SK-N-SH (cell line): ENCODE results near the gene SMIM21. TPM values are rescaled to one million over a fixed set of nuclear protein-coding genes. Genes with fewer than 3 reads are reported as not detected.

Experiments used
- CTCF ChIA-PET: fragments of 300-600, 350-600 bp; formaldehyde crosslinking; extraction: SDS; loops from one replicate; lab custom pipeline; 2021; lab: Yijun Ruan, JAX
- POLR2A ChIA-PET: fragments of 350-600 bp; sonication (Branson Sonifier 250); formaldehyde crosslinking; extraction: SDS; loops from one replicate; lab custom pipeline; 2020; ENCODE audit warnings: antibody characterized with exemption, inconsistent platforms; lab: Yijun Ruan, JAX
- DNase-seq: peaks from one replicate; pipeline ENCODE4 v3.0.0; 2012
- H2AFZ ChIP-seq: fragments of 200-600 bp; sonication (generic); 2 replicates; pipeline ENCODE4 v1.8.1; 2016; ENCODE audit warnings: antibody characterized with exemption, mild to moderate bottlenecking, low read depth
- H3F3A ChIP-seq: fragments of 200-600 bp; sonication (generic); replicated peaks from 2 replicates; pipeline ENCODE3; 2016; ENCODE audit warnings: antibody characterized with exemption, mild to moderate bottlenecking; ENCODE audit not compliant: insufficient read depth
- H3K27ac ChIP-seq, 2 experiments: fragments of 200-500 bp in 1 of 2; fragments of 200-600 bp in 1 of 2; sonication (Bioruptor generic) in 1 of 2; sonication (generic), shearing (Covaris generic) in 1 of 2; 2 replicates each; pipeline versions ENCODE4 v1.5.1 to v1.6.1; 2014 to 2016; ENCODE audit warnings: low read depth in 2 of 2, inconsistent platforms in 1 of 2, low read length in 1 of 2, mild to moderate bottlenecking in 1 of 2, mixed read lengths in 1 of 2
- H3K27me3 ChIP-seq: fragments of 200-600 bp; sonication (generic), shearing (Covaris generic); 2 replicates; pipeline ENCODE4 v1.6.1; 2016; ENCODE audit warnings: mixed run types; ENCODE audit not compliant: insufficient read depth
- H3K36me3 ChIP-seq, 2 experiments: fragments of 200-500 bp in 1 of 2; fragments of 200-600 bp in 1 of 2; sonication (Bioruptor generic) in 1 of 2; sonication (generic) in 1 of 2; replicated peaks in 1 of 2; 2 replicates each; pipeline versions ENCODE3 to v1.5.1; 2014 to 2016; ENCODE audit warnings: low read length in 1 of 2, mild to moderate bottlenecking in 1 of 2; ENCODE audit not compliant: insufficient read depth in 2 of 2, control insufficient read depth in 1 of 2
- H3K4me1 ChIP-seq, 2 experiments: fragments of 200-500 bp in 1 of 2; fragments of 200-600 bp in 1 of 2; sonication (Bioruptor generic) in 1 of 2; sonication (generic), shearing (Covaris generic) in 1 of 2; 2 replicates each; pipeline versions ENCODE4 v1.5.1 to v1.6.1; 2014 to 2016; ENCODE audit warnings: low read depth in 1 of 2, low read length in 1 of 2, mixed run types in 1 of 2; ENCODE audit not compliant: insufficient read depth in 2 of 2, control insufficient read depth in 1 of 2
- H3K4me2 ChIP-seq: fragments of 200-600 bp; sonication (generic), shearing (Covaris generic); 2 replicates; pipeline ENCODE4 v1.6.1; 2017; ENCODE audit warnings: mixed run types
- H3K4me3 ChIP-seq, 2 experiments: fragments of 200-500 bp in 1 of 2; fragments of 200-600 bp in 1 of 2; sonication (Bioruptor generic) in 1 of 2; sonication (generic), shearing (Covaris generic) in 1 of 2; 2 replicates each; pipeline versions ENCODE4 v1.5.1 to v1.8.1; 2014 to 2016; ENCODE audit warnings: low read depth in 2 of 2, inconsistent platforms in 1 of 2, low read length in 1 of 2, mild to moderate bottlenecking in 1 of 2, mixed read lengths in 1 of 2, moderate library complexity in 1 of 2
- H3K79me2 ChIP-seq: fragments of 200-600 bp; sonication (generic); 2 replicates; pipeline ENCODE4 v1.8.1; 2017; ENCODE audit warnings: mild to moderate bottlenecking; ENCODE audit not compliant: insufficient read depth
- H3K9ac ChIP-seq: fragments of 200-600 bp; sonication (generic); 2 replicates; pipeline ENCODE4 v1.6.1; 2017; ENCODE audit warnings: mixed run types
- H3K9me2 ChIP-seq: fragments of 200-600 bp; sonication (generic); 2 replicates; pipeline ENCODE4 v1.6.1; 2017; ENCODE audit warnings: mixed run types
- H3K9me3 ChIP-seq: fragments of 200-600 bp; sonication (generic); 2 replicates; pipeline ENCODE4 v1.6.1; 2017; ENCODE audit warnings: mixed run types, mild to moderate bottlenecking, moderate library complexity
- H4K20me1 ChIP-seq: fragments of 200-600 bp; sonication (generic); 2 replicates; pipeline ENCODE4 v1.6.1; 2017; ENCODE audit warnings: mild to moderate bottlenecking, mixed run types; ENCODE audit not compliant: insufficient read depth
- CHD2 ChIP-seq: fragments of 150-350 bp; IDR thresholded peaks from 2 replicates; pipeline ENCODE4 v1.6.1; 2018; ENCODE audit warnings: low read length; ENCODE audit not compliant: partially characterized antibody
- ELF1 ChIP-seq: IDR thresholded peaks from 2 replicates; pipeline ENCODE4 v1.4.0; 2012
- FOXM1 ChIP-seq: IDR thresholded peaks from 2 replicates; pipeline ENCODE4 v1.4.0; 2012; ENCODE audit warnings: low read depth, mild to moderate bottlenecking
- MEF2A ChIP-seq: IDR thresholded peaks from 2 replicates; pipeline ENCODE4 v1.4.0; 2012; ENCODE audit warnings: low read depth, borderline replicate concordance
- MXI1 ChIP-seq: IDR thresholded peaks from 2 replicates; pipeline ENCODE4 v1.6.1; 2012; ENCODE audit warnings: mild to moderate bottlenecking, low read depth, low read length, improper control_type of control experiment
- NFIC ChIP-seq: IDR thresholded peaks from 2 replicates; pipeline ENCODE4 v1.4.0; 2012; ENCODE audit warnings: borderline replicate concordance
- RCOR1 ChIP-seq: fragments of 150-350 bp; IDR thresholded peaks from 2 replicates; pipeline ENCODE4 v1.6.1; 2017; ENCODE audit warnings: antibody characterized with exemption, low read length
- SIN3A ChIP-seq: IDR thresholded peaks from 2 replicates; pipeline ENCODE4 v1.6.1; 2012; ENCODE audit warnings: low read depth, mild to moderate bottlenecking, low read length, moderate library complexity, borderline replicate concordance
- WGBS: methylation state at CpG from one replicate; pipeline ENCODE4 v1.1.6; 2017; ENCODE audit warnings: low lambda C conversion rate; 5-methylcytosine and 5-hydroxymethylcytosine counted together
- polyA plus RNA-seq, 3 experiments: library from polyadenylated mRNA; depleted of rRNA; stranded (reverse); fragments of >200 nt; gene quantifications; 2 replicates each; pipeline ENCODE4 v1.2.3, GENCODE V29; 2012
- TF ChIP-seq, protein P1 (sequence below): IDR thresholded peaks from 2 replicates; pipeline ENCODE4; 2012

The SMIM21 gene
- polyA plus RNA-seq, 1 of the 3 experiments (the other 2 are of a cell fraction): not detected

DNA sequence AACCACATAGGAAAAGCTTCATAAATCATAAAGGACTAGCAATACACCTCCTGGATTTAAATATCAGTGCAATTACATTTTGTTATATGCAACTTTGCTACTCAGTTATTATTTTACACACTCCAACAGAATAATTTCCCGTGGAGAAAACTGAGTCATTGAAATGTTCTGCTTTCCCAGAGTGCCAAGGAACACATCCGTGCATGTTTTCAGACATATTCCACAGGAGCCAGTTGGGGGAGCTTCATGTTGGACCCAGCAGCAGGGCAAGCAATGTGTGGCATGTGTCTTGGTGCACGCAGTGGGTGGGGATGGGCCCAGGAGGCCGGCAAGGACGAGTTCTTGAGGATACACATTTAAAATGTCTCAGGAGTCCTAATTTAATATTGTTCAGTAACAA, 14.4 kb upstream of the SMIM21 start:
- Histone ChIP-seq H3K79me2 (no peaks in the 10 kb centered on the region), H3K4me3 (no peak overlapping the region), H3K9me3 (no peaks in the 10 kb centered on the region), H3K27me3 (no peaks in the 10 kb centered on the region), H3K36me3 (no peaks in the 10 kb centered on the region), H3K27ac (no peak overlapping the region), H3K4me1 (no peaks in the 10 kb centered on the region; a peak in 1 of 4 replicates), H3K9ac (no peak overlapping the region), H2AFZ (no peak overlapping the region), H3K9me2 (no peaks in the 10 kb centered on the region), H4K20me1 (no peaks in the 10 kb centered on the region), H3K4me2 (no peak overlapping the region), H3F3A (no peaks in the 10 kb centered on the region)
- ChIA-PET CTCF (interaction anchor here (1.6 kb wide), 1 partner anchor 37 kb away, joined by 5 read pairs; no protein-coding TSS in a partner anchor), POLR2A (no interaction called here)
- WGBS: 44% methylated on average over 4 of the region's 5 CpGs
- DNase-seq: no peak
- TF ChIP-seq MEF2A (no peak), MXI1 (no peak), ELF1 (no peak)

GRCh38 chr18:75439348-75439747, 11.8 kb upstream of the SMIM21 start:
- 90% methylated on average over 4 of the region's 4 CpGs for WGBS
- no peak overlapping the region for H2AFZ ChIP-seq
- ChIA-PET CTCF (no interaction called here), POLR2A (no interaction called here)
- no peaks in the 10 kb centered on the region for H3K9me2 ChIP-seq
- no peaks in the 10 kb centered on the region for H3K27me3 ChIP-seq
- no peak overlapping the region for H3K9ac ChIP-seq
- DNase-seq: no peak
- no peak overlapping the region for H3K4me2 ChIP-seq
- H4K20me1 ChIP-seq: no peaks in the 10 kb centered on the region
- no peaks in the 10 kb centered on the region for H3K36me3 ChIP-seq
- no peak overlapping the region for H3K4me3 ChIP-seq
- no peaks in the 10 kb centered on the region for H3K79me2 ChIP-seq
- TF ChIP-seq MEF2A: no peak
- no peak for TF ChIP-seq SIN3A
- no peaks in the 10 kb centered on the region; a peak in 1 of 4 replicates for H3K4me1 ChIP-seq
- no peaks in the 10 kb centered on the region for H3F3A ChIP-seq
- no peaks in the 10 kb centered on the region for H3K9me3 ChIP-seq
- no peak overlapping the region for H3K27ac ChIP-seq

GRCh38 chr18:75438891-75439290, 11.4 kb upstream of the SMIM21 start:
- H3K27ac ChIP-seq: no peak overlapping the region
- CTCF ChIA-PET: no interaction called here
- H3K79me2 ChIP-seq: no peaks in the 10 kb centered on the region
- H4K20me1 ChIP-seq: no peaks in the 10 kb centered on the region
- H3K4me3 ChIP-seq: no peak overlapping the region
- 15% methylated on average over 3 of the region's 3 CpGs for WGBS
- no peaks in the 10 kb centered on the region; a peak in 1 of 4 replicates for H3K4me1 ChIP-seq
- no peaks in the 10 kb centered on the region for H3K9me2 ChIP-seq
- DNase-seq: no peak
- TF ChIP-seq FOXM1 (no peak), NFIC (no peak), RCOR1 (no peak), CHD2 (no peak), MXI1 (no peak), MEF2A (no peak)
- TF ChIP-seq, protein P1, sequence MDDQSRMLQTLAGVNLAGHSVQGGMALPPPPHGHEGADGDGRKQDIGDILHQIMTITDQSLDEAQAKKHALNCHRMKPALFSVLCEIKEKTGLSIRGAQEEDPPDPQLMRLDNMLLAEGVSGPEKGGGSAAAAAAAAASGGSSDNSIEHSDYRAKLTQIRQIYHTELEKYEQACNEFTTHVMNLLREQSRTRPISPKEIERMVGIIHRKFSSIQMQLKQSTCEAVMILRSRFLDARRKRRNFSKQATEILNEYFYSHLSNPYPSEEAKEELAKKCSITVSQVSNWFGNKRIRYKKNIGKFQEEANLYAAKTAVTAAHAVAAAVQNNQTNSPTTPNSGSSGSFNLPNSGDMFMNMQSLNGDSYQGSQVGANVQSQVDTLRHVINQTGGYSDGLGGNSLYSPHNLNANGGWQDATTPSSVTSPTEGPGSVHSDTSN: no peak
- H2AFZ ChIP-seq: no peak overlapping the region
- H3K27me3 ChIP-seq: no peaks in the 10 kb centered on the region
- H3K9ac ChIP-seq: no peak overlapping the region
- no peaks in the 10 kb centered on the region for H3K36me3 ChIP-seq
- no peaks in the 10 kb centered on the region for H3K9me3 ChIP-seq
- H3K4me2 ChIP-seq: no peak overlapping the region
- no peaks in the 10 kb centered on the region for H3F3A ChIP-seq
- POLR2A ChIA-PET: no interaction called here
